SIG-M5 treated with dmso at 0.1 percent for 504 hours (cell line): ENCODE results near the gene CRYBG2.

ENCODE experiments used
- DNase-seq: peaks from one replicate; lab custom pipeline; 2025; ENCODE audit not compliant: unreplicated experiment; lab: John Stamatoyannopoulos, UW

Gene CRYBG2

DNA sequence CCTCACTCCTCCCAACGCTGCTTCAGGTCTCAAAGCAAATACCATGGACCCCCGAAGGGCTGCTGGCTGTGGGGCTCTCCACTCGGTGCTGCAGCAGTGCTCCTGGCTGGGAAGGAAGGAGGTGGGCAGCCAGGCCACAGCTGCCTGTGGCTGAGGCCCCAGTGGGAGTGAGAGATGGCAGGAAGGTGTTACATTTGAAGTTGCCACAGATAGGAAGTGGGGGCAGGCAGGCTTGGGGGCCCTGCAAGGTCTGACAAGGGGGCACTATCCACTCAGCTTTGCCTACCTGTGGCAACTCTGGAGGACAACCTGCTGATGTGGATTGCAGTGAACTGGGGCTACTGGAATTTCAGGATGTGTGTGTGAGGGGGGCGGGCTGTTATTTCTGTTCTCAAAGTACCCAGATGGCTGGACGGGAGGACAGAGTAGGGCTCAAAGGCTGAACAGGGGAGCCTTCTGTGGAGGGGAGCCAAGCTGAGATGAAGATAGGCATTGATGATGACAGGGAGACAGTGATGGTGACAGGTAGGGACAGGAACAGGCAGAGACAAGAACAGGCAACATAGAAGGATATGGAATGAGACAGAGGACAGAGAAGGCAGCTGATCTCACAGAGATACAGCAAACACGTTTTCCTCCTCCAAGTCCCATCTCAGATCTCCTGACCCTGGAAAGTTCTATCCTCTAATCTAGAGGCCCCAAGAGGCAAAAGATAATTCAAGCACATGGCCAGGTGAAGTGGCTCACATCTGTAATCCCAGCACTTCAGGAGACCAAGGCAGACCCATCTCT, 16.9 kb upstream of the CRYBG2 start:
- DNase-seq: no peak

- DNase-seq: no peak
Measured at GRCh38 chr1:26368486-26368885, 14.6 kb upstream of the CRYBG2 start.

DNA sequence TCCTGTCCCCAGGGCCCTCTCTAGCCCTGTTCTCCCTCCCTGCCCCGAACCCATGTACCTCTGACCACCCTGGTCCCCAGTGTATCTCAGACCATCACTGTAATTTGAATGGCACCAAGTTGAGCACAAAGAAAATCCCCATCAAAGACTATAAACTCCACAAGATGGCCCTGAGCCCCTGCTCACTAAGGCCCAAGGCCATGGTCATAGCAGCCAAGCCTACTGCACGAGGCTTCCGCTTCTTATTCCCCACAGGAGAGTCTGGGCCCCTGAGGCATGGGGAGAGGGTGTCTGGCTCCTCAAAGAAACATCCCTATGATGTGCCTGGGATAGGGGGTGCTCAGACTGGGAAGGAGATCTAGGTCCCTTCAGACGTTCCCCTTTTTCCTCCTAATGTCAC, 14.1 kb upstream of the CRYBG2 start:
- no peak for DNase-seq

DNA sequence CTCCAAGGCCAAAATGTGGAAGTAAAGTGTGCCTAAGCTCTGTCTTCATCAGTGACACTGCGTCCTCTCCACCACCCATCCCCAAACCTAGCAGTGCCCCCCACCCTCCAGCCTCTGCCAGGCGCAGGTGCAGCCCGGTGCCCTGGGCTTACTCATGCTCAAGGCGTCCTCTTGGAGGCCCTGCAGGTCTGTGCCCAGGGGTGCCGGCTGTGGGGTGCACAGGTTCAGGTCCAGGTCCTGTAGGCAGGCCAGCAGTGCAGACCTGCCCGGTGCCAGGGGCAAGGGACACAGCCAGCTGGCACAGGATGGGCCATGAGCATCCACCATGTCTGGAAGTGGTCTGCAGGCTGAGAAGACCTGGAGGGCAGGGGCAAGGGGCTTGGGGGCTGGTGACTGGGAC, 13.5 kb upstream of the CRYBG2 start:
- no peak for DNase-seq

DNA sequence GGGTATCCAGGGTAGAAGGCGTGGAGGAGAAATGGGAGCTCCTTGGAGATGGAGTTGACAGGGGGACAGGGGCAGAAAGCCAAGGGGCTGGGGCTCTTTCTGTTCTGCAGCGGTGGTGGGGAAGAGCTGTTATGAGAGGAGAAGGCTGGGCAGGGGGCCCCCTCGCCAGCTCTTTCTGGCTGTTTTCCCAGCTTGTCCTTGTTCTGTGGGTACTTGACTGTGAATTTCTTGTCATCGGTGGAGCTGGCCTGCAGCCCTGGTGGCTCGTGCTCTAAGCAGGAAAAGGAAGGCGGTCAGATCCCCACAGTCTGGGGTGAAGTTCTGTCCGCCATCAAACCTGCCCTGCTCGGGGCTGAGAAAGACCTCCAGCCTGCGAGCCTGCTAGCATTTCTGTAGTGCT, 11.0 kb upstream of the CRYBG2 start:
- no peak for DNase-seq

DNA sequence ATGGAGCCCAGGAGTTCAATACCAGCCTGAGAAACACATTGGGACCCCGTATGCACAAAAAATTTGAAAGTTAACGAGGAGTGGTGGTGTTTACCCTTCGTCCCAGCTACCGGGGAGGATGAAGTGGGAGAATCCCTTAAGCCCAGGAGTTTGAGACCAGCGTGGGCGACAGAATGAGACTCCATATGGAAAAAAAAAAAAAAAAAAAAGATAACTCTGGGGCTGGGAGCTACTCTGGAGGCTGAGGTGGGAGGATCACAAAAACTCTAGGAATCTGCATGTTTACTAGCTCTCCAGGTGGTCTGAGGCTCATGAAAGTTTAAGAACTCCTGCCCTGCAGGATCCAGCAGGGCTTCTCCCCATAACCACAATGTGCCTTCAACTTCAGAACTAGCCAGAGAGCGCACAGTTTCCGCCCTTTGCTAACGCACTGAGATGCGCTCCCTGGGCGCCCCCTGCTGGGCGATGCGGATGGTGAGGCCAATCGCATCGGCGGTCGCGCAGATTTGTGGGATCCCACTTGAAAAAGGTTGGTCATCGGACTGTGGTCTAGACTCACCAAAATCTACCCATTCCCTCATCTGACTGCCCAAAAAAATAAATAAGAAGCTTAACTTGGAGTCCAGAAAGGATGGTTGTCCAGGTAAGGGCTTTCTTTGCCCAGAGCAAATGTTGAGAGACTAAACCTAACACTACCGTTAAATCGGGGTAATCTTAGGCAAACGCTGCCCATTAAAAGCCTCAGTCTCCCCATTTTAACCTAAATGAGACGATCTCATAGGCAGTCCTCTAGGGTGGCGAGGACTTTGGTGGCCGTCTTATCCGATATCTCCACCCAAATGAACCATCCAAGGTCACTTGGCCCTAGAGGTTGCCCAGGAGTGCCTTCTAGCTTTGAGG, 9.9 kb upstream of the CRYBG2 start:
- peak; percentile 78 for DNase-seq

GRCh38 chr1:26362331-26362730, 8.4 kb upstream of the CRYBG2 start:
- DNase-seq: no peak

DNA sequence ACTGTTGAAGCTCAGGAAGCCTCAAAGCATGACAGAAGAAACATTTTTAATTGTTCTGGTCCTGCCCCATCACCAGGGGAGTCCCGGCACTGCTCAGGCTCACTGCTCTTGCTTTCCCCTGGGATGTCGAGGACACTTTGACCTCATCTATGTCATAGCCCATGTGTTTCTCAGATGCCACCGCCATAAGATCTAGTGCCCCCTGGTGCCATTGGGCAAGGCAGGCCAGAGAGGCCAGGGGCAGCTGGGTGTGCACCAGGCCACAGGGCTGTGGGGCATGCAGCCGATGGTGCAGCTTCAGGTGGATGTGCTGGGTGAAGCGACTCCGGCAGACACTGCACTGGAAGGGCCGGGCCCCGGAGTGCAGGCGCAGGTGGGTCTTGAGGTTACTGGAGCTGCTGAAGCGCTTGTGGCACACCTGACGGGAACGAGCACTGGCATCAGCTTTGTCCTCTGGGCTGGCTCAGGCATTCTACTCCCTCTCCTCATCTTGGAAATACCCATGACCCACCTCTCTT, 7.7 kb upstream of the CRYBG2 start:
- DNase-seq: no peak

GRCh38 chr1:26360807-26361604, 7.1 kb upstream of the CRYBG2 start:
- no peak for DNase-seq

GRCh38 chr1:26359981-26360806, 6.3 kb upstream of the CRYBG2 start:
- DNase-seq: no peak

- peak; percentile 10 for DNase-seq
Measured at GRCh38 chr1:26358411-26359384, 4.8 kb upstream of the CRYBG2 start.

DNA sequence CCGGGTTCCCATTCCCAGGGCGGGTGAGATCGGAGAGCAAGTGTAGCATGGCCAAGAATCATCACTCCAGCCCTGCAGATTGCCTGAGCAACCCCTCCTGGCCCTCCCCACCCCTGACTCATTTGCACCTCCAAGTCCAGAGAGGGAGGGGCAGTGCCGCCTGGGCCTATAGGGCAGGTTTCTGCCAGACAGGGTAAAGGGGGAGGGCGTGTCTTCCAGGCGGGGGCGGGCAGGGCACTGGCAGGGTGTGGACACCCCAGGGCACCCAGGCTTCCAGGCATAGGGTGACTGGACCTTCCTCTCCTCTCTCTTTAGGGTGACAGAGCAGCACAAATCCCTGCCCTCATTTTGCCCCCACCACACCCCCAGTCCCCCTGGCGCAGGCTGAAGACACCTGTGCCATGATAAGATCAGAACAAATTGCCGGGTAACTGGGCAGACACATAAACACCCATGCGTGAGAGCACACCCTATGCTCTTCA, 3.2 kb upstream of the CRYBG2 start:
- no peak for DNase-seq

DNA sequence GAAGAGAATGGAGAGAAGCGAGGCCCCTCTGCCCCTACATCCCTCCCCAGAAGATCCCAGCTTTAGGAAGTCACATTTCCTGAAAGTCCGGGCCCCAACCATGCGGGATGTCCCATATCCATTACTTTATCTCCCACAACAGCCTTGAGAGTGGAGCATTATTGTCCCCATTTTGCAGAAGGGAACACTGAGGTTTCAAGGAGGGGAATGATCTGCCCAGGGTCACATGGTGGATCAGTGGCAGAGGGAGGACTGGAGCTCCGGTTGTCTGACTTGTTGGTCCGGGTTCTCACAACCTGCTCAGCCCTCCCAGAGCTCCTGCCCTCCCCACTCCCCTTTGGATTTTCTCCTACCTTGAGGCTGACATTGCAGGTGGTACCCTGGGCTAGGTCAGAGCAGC, 2.2 kb upstream of the CRYBG2 start:
- DNase-seq: no peak

DNA sequence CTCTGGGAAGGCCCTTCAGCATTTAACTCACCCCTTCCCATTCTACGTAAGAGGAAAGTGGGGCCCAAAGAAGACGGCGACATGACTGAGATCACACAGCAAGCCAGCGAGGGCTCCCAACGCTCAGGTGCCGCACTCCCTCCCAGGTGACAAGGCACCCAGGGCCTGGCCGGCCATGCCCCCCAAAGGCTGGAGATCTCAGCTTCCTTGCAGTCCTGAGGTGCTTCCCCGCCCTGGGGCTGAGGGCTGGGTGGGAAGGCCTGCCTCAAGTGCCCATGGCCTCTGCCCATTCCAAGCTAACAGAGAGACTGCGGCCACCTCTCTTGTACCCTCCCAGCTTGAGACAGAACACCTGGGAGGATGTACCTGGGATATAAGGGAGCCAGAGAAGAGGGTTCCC, 1.0 kb upstream of the CRYBG2 start:
- no peak for DNase-seq

- DNase-seq: no peak
Measured at GRCh38 chr1:26353210-26353859, 595 bp downstream of the CRYBG2 start.

DNA sequence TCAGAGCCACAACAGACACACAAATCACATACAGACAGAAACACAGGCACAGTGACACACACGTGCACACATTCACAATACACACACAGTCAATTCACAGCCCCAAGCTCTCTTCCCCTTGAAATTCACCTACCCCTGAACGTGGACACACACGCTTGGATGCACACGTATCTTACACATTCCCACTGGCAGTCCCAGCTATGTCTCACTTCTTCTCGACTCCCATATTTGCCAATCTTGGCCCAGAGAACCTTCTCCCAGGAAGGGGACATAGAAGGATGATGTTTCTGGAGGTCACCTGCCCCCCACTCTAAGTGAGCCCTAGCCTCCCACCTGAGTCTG, 1.6 kb downstream of the CRYBG2 start:
- DNase-seq: no peak

GRCh38 chr1:26351590-26352337, 2.2 kb downstream of the CRYBG2 start:
- no peak for DNase-seq
